GM21723 (cell line): ENCODE data around the gene PGAM4.
"Not testable (repeated sequence)": the region's sequence is repeated elsewhere in the genome, so short reads cannot be mapped to it uniquely, and the experiment has no call there.

Experiments
- ATAC-seq: cut with Tn5 transposase; IDR thresholded peaks from one replicate; pipeline ENCODE4 v1.9.1; 2021; ENCODE audit warnings: mild to moderate bottlenecking, moderate library complexity; ENCODE audit not compliant: unreplicated experiment

PGAM4 gene

DNA sequence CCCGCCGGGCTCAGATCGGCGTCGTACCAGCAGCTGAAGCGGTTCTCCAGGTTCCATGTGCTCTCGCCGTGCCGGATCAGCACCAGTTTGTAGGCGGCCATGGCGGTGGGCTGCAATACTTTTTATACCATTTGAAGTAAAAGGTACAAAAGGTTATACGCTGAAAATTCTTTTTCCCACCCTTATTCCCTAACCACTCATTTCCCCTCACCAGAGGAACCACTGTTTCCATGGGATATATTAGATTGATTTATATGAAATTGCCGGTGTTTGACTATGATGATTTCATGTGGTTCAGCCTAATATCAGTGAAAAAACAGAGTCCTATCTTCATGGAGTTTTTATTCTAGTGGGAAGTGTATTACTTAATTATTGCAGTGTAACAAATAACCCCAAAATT lies at the start of gene PGAM4:
Gene PGAM4 (minus strand): TSS at position 101 of the 400 bp plus-strand sequence. CDS start 0 bp downstream, at position 101.
- no peak for ATAC-seq

DNA sequence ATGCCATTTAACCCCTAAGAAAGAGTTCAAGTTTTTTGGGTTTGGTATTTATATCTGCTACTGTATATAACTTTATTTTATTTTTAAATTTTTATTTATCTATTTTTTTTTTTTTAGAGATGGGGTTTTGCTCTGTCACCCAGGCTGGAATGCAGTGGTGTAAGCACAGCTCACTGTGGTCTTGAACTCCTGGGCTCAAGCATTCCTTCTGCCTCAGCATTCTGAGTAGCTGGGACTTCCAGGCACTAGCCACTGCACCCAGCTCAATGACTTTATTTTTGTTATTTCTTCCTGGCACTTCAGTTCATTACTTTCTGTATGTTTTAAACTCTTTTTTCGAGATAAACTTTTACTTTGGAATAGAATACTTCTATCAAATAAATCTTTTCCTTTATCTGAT lies 42.4 kb upstream of the PGAM4 start:
- no peak for ATAC-seq

DNA sequence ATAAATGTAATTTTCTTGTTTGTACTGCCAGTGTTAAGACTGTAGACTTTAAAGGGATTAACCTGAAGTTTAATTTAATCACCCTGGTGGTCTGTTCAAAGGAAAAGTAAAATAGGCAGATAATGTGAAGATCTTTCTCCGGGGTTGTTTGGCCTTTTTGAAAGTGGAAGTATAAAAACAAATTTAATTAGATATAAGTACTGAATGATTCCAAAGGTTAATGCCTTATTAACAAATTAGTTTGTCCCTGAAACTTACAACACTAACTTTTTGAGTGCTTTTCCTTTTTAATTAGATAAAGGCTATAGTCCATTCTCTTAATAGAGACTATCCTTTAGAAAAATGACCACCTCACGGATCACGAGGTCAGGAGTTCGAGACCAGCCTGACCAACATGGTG lies 10.4 kb upstream of the PGAM4 start:
- ATAC-seq: no peak

DNA sequence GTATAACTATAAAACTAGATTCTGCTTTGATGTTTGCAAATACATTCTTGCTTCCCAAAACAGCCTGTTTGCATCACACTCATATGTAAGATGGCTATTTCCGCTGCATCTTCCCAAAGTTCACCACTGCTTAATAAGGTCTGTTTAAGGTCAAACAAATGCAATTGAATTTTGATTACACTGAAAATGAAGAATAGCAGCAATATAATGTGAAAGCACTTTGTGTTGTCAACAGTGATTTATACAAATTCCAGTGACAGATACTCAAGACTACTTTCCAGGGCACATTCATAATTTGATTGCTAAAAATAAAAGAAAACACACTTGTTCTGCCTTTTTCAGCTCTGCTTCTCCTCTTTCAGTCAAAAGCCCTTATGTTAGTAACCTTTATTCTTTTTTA lies 8.1 kb upstream of the PGAM4 start:
- no peak for ATAC-seq

DNA sequence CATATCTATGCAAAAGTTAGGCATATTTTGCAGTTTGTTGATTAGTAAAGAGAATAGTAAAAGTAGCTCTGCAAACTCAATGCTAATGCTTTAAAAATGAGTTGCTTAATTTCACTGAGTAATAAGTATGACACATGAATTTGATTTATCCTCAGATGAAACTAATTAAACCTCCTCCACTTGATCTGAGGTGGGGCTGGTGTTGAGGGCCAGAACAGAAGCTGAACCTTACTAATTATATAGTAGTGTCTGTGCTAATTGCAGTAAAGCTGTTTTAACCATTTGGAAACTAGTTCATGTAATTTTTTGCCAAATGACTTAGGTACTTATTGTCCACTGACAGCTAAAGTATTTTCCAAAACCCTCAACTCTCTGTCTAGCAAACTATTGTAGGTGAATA lies 7.7 kb upstream of the PGAM4 start:
- no peak for ATAC-seq

DNA sequence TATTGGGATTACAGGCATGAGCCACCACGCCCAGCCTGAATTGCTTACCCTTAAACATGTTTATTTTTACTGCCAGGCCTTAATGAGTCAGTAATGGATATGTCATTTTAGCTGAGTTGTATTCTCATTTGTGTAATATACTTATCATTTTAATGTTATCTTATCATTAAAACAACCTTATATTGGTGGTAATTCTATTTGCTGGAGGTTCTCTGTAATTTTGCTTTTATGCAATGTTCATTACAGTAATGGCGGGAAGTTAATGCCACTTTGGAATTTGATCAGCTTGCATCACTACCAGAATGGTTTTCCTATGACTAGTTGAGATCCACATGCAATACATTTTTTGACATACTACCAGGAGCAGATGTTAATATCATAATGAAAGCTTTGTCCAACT lies 6.3 kb upstream of the PGAM4 start:
- ATAC-seq: no peak

DNA sequence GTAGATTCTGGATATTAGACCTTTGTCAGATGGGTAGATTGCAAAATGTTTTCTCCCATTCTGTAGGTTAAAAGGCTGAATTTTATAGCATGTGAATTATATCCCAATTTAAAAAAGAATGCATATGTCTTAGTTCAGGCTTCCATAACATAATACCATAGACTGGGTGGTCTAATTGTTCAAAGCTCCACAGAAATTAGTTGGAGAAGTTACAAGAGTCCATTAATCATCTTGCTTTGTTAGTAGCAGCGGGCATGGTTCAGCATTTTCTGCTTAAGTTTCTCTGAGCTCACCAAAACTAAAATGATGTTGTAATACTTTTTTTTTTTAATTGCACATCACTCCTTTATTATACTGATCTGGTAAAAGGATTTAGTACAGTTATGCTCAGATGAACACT lies 1.8 kb downstream of the PGAM4 start:
- ATAC-seq: no peak

DNA sequence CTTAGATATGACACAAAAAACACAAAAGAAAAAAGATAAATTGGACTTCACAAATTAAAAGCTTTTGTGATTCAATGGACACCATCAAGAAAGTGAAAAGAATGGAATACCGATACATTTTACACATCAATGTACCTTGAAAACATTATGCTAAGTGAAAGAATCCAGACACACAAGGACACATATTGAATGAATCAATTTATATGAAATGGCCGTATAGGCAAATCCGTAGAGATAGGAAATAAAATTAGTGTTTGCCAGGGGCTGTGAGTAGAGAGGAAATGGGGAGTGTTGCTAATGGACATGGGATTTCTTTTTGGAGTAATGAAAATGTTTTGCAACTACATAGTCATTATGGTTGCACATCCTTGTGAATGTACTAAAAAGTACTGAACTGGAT lies 3.1 kb downstream of the PGAM4 start:
- ATAC-seq: no peak

DNA sequence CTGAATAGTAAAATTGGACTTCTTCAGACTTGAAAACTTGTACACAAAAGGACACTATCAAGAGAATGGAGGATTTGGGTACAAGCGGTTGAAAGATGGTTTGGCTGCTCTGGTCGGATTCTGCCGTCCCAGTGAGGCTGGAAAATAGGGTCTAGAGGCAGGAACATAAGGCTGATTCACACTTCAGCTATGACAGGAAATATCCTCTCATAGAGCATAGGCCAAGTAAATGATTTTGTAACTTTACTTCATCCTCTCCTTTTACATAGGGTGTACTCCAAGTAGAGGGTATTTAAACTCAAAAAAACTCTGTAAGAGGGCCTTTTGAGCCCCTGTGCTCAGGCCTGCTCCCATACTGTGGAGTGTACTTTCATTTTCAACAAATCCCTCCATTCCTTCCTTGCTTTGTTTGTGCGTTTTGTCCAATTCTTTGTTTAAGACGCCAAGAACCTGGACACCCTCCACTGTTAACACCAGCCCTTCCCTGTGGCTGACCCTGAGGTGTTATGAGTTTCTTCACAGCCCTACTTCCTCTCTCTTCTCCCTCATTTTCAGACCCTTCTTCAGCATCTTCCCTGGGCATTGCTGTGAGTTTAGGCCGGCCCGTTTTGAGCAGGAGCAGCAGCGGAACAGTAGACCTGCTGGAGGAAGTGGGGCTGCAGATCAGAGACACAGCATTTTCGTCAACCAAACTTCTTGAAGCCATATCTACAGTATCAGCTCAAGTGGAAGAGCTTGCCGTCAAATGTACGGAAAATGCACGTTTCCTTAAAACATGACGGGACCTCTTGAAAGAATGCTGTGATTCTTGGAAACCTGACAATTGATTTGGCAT lies 7.2 kb downstream of the PGAM4 start:
- ATAC-seq: no peak

DNA sequence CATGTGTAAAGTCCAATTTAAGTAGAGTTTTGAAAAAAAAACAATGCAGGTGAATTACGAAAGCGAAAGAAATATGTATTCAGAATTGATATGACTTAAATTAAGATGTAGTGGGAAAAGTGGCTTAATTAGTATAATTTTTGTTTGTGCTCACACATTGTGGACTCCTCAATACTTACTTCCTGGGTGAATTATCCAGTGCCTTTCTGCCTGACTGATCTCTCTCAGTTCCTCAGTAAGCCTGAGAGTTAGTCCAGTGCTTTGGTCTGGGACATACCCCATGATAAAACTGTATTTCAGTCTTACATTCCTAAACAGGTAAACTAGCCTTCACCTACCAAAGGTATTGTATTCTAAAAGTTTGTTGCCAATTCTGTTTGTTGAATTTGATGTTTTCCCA lies 8.4 kb downstream of the PGAM4 start:
- no peak for ATAC-seq

DNA sequence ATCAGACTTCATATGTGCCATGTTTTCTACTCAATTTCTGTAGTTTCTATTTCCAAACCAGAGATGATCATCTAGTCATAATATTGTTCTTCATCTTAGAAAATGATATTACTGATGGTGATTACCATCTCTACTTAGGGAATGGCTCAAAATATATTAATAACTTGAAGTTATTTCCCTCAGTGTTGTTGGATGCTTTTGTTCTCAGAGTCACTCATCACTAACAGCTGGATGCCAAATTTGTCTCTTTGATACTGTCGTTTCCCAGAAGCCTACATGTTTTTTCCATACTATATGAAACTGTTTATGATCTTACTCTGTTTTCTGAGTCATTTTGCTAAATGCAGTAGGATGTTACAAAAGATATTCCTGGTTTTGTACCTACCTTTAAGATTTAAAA lies 8.9 kb downstream of the PGAM4 start:
- ATAC-seq: no peak

DNA sequence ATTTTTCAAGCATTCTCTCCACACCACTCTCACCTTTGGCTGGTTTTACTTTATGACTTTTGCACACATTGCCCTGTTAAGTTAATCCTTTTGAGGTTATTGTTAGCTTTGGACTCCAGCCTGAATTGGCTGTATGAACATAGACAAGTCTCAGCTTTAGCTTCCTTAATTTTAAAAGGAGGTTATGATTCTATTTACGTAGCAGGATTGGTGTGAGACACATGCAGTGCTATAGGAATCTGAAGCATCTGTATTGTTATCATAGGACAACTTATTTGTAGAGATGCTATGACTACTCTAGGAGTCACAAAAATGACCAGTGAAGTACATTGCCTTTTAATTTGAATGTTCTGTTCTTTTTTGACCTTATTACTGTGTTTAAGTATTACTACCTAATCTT lies 15.7 kb downstream of the PGAM4 start:
- ATAC-seq: no peak

DNA sequence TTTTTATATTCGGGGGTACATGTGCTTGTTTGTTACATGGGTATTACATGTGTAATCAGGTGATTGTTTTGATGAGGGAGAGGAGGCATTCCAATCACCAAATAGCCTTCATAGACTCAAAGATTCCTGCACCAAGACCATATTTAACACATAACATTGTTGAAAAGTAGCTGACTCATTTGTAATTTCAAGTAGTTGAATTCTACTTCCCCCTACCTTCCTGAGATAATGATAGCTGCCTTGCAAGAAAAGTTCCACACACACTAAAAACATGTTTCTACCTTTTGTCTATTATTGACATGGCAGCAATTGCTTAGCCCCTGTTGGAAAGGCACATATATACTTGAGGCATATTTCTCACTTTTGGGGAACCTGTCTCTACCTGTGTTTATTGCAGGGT lies 16.1 kb downstream of the PGAM4 start:
- no peak for ATAC-seq

DNA sequence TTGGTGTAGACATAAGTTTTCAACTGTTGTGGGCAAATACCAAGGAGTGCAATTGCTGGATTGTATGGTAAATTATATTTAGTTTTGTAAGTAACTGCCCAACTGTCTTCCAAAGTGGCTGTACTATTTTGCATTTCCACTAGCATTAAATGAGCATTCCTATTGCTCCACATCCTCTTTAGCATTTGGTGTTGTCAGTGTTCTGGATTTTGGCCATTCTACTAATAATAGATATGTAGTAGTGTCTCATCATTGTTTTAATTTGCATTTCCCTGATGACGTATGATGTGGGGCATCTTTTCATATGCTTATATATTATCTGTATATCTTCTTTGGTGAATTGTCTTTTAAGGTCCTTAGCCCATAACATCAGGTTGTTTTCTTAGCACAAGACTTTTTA lies 17.3 kb downstream of the PGAM4 start:
- no peak for ATAC-seq

DNA sequence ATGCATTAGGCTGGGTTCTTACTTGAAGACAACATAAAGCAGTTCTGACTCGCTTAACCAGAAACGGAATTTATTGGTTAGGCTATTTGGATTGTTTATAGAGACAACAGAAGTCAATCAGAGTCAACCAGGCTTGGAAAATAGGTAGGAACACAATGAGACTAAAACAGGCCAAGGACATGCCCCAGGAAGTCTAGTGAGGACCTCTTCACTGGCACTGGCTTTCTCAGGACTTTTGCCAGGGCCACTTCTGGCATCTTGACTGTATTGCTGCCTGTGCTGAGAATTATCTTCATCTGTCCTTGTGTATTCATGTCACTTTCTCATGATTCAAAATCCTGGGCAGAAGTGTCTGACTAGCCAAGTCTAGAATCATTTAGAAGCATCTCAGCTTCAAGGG lies 19.6 kb downstream of the PGAM4 start:
- ATAC-seq: no peak

DNA sequence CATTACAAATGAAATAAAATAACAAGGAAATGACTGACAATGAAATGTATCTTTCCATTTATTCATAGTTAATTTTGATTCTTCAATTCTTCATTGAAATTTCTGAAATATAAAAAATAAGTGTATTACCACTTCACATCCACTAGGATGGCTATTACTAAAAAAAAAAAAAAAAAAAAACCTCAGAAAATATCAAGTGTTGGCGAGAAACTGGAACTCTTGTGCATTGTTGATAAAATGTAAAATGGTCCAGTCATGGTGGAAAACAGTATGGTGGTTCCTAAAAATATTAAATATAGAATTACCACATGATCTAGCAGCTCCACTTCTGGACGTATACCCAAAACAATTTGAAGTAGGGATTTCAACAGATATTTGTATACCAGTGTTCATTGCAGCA lies 22.9 kb downstream of the PGAM4 start:
- no peak for ATAC-seq

DNA sequence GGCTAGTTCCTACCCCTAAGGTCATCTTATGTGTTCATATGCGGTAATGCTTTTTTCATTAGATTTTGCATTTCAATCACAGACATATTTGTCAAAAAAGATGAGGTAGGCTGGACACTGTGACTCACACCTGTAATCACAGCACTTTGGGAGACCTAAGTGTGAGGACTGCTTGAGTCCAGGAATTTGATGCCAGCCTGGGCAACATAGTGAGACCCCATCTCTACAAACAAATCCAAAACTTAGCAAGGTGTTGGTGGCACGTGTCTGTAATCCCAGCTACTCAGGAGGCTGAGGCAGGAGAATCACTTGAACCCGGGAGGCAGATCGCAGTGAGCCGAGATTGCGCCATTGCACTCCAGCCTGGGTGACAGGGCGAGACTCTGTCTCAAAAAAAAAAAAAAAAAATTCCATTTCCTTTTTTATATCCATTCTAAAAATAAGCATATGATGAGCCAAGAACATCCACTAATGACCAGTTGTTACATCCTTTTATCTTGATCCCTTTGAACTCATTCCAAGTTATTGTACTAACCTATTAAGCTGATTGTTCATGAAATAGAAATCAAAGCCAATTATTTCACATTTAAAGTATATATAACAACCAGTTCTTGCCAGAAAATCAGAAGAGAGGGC lies 23.4 kb downstream of the PGAM4 start:
- no peak for ATAC-seq

DNA sequence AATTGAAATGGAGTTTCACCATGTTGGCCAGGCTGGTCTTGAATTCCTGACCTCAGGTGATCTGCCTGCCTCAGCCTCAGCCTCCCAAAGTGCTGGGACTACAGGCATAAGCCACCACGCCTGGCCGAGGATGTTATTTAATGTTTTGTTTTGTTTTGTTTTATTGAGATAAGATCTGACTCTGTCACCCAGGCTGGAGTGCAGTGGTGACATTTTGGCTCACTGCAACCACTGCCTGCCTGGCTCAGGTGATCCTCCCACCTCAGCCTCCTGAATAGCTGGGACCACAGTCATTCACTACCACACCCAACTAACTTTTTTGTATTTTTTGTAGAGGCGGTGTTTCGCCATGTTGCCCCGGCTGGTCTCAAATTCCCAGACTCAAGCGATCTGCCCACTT lies 24.4 kb downstream of the PGAM4 start:
- not testable (repeated sequence) for ATAC-seq

DNA sequence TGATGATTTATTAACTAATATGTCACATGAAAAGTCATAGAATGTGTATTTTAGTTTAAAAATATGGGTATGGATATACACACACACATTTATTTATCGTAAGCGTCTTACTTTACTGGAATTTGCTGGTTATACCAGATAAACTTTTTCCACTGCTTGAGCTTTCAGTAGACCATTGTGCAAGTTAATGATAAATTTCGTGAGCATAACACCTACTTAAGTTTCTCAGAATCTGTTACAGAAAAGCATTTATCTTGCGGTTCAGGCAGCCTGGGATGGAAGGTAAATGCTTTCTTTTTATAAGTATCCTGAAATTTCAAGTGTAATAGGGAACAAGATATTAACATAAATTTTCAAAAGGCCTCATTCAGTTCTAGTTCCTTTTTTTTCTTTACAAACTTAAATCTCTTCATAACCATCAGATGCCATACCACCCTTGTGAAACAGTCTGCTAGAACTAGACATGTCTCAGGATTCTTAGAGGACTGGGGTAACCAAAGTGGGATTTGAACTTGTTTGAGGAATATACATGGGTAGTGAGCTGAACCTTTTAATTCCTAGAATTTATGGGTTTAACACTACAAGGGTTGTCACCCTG lies 31.3 kb downstream of the PGAM4 start:
- ATAC-seq: no peak

DNA sequence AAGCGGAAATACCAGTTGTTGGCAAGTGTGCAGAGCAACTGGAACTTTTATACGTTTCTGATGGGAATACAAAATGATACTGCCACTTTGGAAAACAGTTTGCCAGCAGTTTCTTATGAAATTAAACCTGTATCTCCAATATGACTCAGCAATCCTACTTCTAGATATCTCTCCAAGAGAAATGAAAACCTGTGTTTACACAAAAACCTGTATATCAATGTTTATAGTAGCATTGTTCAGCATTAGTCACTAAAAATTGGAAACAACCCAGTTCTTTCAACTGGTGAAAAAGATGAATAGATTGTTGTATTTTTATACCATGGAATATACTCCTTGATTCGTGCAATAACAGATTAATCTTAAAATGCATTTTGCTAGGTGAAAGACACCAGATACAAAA lies 32.1 kb downstream of the PGAM4 start:
- ATAC-seq: no peak

DNA sequence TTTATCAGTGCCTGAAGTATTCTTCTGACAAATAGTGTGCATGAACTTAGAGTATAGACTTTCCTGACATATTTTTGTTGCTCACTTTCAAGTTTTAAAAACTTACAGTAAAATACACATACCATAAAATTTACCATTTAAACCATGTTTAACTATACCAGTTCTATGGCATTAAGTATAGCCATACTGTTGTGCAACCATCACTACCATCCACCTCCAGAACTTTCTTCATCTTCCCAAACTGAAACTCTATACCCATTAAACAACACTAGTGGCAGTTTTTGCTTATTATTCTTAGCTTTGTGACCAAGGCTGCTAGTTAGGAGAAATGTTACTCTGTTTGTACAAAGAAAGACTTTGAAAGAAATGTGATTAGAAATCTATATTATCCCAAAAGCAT lies 33.1 kb downstream of the PGAM4 start:
- ATAC-seq: no peak

DNA sequence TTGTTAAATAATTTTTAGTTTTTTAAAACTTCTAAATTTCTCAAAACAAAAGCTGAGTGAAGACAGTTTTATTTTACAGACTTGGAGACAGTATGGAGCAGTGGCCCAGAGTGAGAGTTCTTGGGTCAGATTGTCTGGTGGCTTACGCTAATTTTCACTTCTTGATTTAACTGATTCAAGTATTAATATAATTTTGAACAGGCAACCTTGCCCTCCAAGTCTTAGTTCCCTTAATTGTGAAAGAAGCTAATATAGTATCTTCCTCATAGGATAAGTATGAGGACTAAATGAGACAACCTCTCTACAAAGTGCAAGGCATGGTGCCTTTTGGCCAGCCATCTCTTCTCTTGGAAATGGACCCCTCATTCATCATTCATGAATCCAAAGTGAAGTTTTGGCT lies 33.6 kb downstream of the PGAM4 start:
- ATAC-seq: no peak
